ENCODE data around the gene MAPK8. TPM values are rescaled to one million over a fixed set of nuclear protein-coding genes. Genes with fewer than 3 reads are reported as not detected.
A peak's percentile ranks its signal among the peaks of the same experiment; 100 is the strongest.
"Not testable (repeated sequence)": the region's sequence is repeated elsewhere in the genome, so short reads cannot be mapped to it uniquely, and the experiment has no call there.

The MAPK8 gene
- total RNA-seq, 1 donor from 2014 or later: 53.7 TPM

GRCh38 chr10:48272682-48273081, 33.8 kb upstream of the MAPK8 start:
- TF ChIP-seq CTCF (IDR thresholded peaks at IDR 0.05; ENCODE audit: unreplicated experiment): no peak
- H3K36me3 Mint-ChIP-seq (ENCODE audit: low read depth, unreplicated experiment): no peaks in the 10 kb centered on the region
- no peaks in the 10 kb centered on the region for H3K27me3 Mint-ChIP-seq (ENCODE audit: unreplicated experiment)
- peaks cover 14% of the 10 kb centered on the region for H3K4me1 Mint-ChIP-seq (ENCODE audit: unreplicated experiment)
- no peak overlapping the region for H3K4me3 Mint-ChIP-seq (ENCODE audit: unreplicated experiment)
- DNase-seq (ENCODE audit: low spot score): no peak
- no peaks in the 10 kb centered on the region for H3K9me3 Mint-ChIP-seq (ENCODE audit: unreplicated experiment)
- H3K27ac Mint-ChIP-seq (ENCODE audit: unreplicated experiment): no peak overlapping the region

- DNase-seq (ENCODE audit: low spot score): no peak
- Mint-ChIP-seq H3K36me3 (ENCODE audit: low read depth, unreplicated experiment) (no peaks in the 10 kb centered on the region), H3K4me1 (ENCODE audit: unreplicated experiment) (peaks cover 14% of the 10 kb centered on the region), H3K27me3 (ENCODE audit: unreplicated experiment) (peaks cover 3% of the 10 kb centered on the region), H3K4me3 (ENCODE audit: unreplicated experiment) (no peak overlapping the region), H3K27ac (ENCODE audit: unreplicated experiment) (no peak overlapping the region), H3K9me3 (ENCODE audit: unreplicated experiment) (no peaks in the 10 kb centered on the region)
- no peak for TF ChIP-seq CTCF (IDR thresholded peaks at IDR 0.05; ENCODE audit: unreplicated experiment)
Measured at GRCh38 chr10:48273741-48274140, 32.7 kb upstream of the MAPK8 start.

- Mint-ChIP-seq H3K27me3 (ENCODE audit: unreplicated experiment) (peaks cover 3% of the 10 kb centered on the region), H3K9me3 (ENCODE audit: unreplicated experiment) (no peaks in the 10 kb centered on the region), H3K4me1 (ENCODE audit: unreplicated experiment) (peaks cover 14% of the 10 kb centered on the region), H3K4me3 (ENCODE audit: unreplicated experiment) (no peak within 1 kb of the TSS), H3K27ac (ENCODE audit: unreplicated experiment) (peak within 1 kb of the TSS; percentile 62), H3K36me3 (ENCODE audit: low read depth, unreplicated experiment) (no peaks in the 10 kb centered on the region)
- peak; percentile 18 for DNase-seq (ENCODE audit: low spot score)
- no peak for TF ChIP-seq CTCF (IDR thresholded peaks at IDR 0.05; ENCODE audit: unreplicated experiment)
Measured at GRCh38 chr10:48274636-48275035, 31.8 kb upstream of the MAPK8 start, which contains the start of gene FRMPD2. FRMPD2 (minus strand) TSS chr10:48274696; CDS start chr10:48274567, 129 bp downstream.

GRCh38 chr10:48277093-48277492, 29.4 kb upstream of the MAPK8 start:
- Mint-ChIP-seq H3K4me3 (ENCODE audit: unreplicated experiment) (no peak overlapping the region), H3K9me3 (ENCODE audit: unreplicated experiment) (no peaks in the 10 kb centered on the region), H3K27ac (ENCODE audit: unreplicated experiment) (no peak overlapping the region), H3K27me3 (ENCODE audit: unreplicated experiment) (peaks cover 3% of the 10 kb centered on the region), H3K4me1 (ENCODE audit: unreplicated experiment) (peaks cover 14% of the 10 kb centered on the region), H3K36me3 (ENCODE audit: low read depth, unreplicated experiment) (no peaks in the 10 kb centered on the region)
- no peak for DNase-seq (ENCODE audit: low spot score)
- no peak for TF ChIP-seq CTCF (IDR thresholded peaks at IDR 0.05; ENCODE audit: unreplicated experiment)

GRCh38 chr10:48279081-48279751, 27.3 kb upstream of the MAPK8 start:
- Mint-ChIP-seq H3K9me3 (ENCODE audit: unreplicated experiment) (no peaks in the 10 kb centered on the region), H3K27ac (ENCODE audit: unreplicated experiment) (no peak overlapping the region), H3K27me3 (ENCODE audit: unreplicated experiment) (peaks cover 3% of the 10 kb centered on the region), H3K36me3 (ENCODE audit: low read depth, unreplicated experiment) (peaks cover 4% of the 10 kb centered on the region), H3K4me3 (ENCODE audit: unreplicated experiment) (no peak overlapping the region), H3K4me1 (ENCODE audit: unreplicated experiment) (peaks cover 13% of the 10 kb centered on the region)
- DNase-seq (ENCODE audit: low spot score): no peak
- TF ChIP-seq CTCF (IDR thresholded peaks at IDR 0.05; ENCODE audit: unreplicated experiment): no peak

GRCh38 chr10:48281697-48282096, 24.8 kb upstream of the MAPK8 start:
- not testable (repeated sequence) for H3K9me3 Mint-ChIP-seq (ENCODE audit: unreplicated experiment); DNase-seq (ENCODE audit: low spot score)

More at GRCh38 chr10:48281697-48282096, 24.8 kb upstream of the MAPK8 start:
- H3K27ac Mint-ChIP-seq (ENCODE audit: unreplicated experiment); H3K4me3 Mint-ChIP-seq (ENCODE audit: unreplicated experiment); H3K27me3 Mint-ChIP-seq (ENCODE audit: unreplicated experiment); H3K36me3 Mint-ChIP-seq (ENCODE audit: low read depth, unreplicated experiment); H3K4me1 Mint-ChIP-seq (ENCODE audit: unreplicated experiment): not testable (repeated sequence)

Measured in endothelial cell (in vitro differentiated cells).